DOHH2 (cell line): ENCODE results near the gene EPHA2.

ENCODE experiments used
- H3F3A ChIP-seq: fragments of 200-600 bp; sonication (generic), shearing (Covaris generic); 2 replicates; pipeline ENCODE4 v1.6.0; 2016; ENCODE audit warnings: antibody characterized with exemption, mild to moderate bottlenecking; ENCODE audit not compliant: control insufficient read depth, insufficient read depth
- H3K27ac ChIP-seq: fragments of 200-600 bp; sonication (generic); 2 replicates; pipeline ENCODE4 v1.5.1; 2014; ENCODE audit warnings: low read depth, mild to moderate bottlenecking, low read length, moderate library complexity
- H3K27me3 ChIP-seq: fragments of 200-600 bp; sonication (generic); 2 replicates; pipeline ENCODE4 v1.6.1; 2014; ENCODE audit warnings: mild to moderate bottlenecking, low read length, mixed read lengths; ENCODE audit not compliant: control insufficient read depth
- H3K36me3 ChIP-seq: fragments of 200-600 bp; sonication (generic); 2 replicates; pipeline ENCODE4 v1.6.1; 2014; ENCODE audit warnings: mild to moderate bottlenecking, low read length, moderate library complexity, mixed read lengths; ENCODE audit not compliant: control insufficient read depth
- H3K4me1 ChIP-seq: fragments of 200-600 bp; sonication (generic); 2 replicates; pipeline ENCODE4 v1.6.1; 2014; ENCODE audit warnings: mild to moderate bottlenecking, low read length, mixed read lengths; ENCODE audit not compliant: control insufficient read depth
- H3K4me2 ChIP-seq: fragments of 200-600 bp; sonication (generic); 2 replicates; pipeline ENCODE4 v1.6.0; 2014; ENCODE audit warnings: mild to moderate bottlenecking, low read length, moderate library complexity
- H3K4me3 ChIP-seq: fragments of 200-600 bp; sonication (generic); 2 replicates; pipeline ENCODE4 v1.5.1; 2014; ENCODE audit warnings: mild to moderate bottlenecking, low read length, mixed read lengths
- H3K79me2 ChIP-seq: fragments of 200-600 bp; sonication (generic); 2 replicates; pipeline ENCODE4 v1.6.1; 2014; ENCODE audit warnings: mild to moderate bottlenecking, low read length, mixed read lengths; ENCODE audit not compliant: control insufficient read depth
- H3K9me2 ChIP-seq: fragments of 200-600 bp; sonication (generic); replicated peaks from 2 replicates; pipeline ENCODE4 v1.6.1; 2014; ENCODE audit warnings: mild to moderate bottlenecking, low read length, mixed read lengths; ENCODE audit not compliant: control insufficient read depth
- H3K9me3 ChIP-seq: fragments of 200-600 bp; sonication (generic); 2 replicates; pipeline ENCODE4 v1.6.1; 2014; ENCODE audit warnings: antibody characterized with exemption, low read length, mixed read lengths; ENCODE audit not compliant: control insufficient read depth, insufficient read depth
- H4K20me1 ChIP-seq: fragments of 200-600 bp; sonication (generic); 2 replicates; pipeline ENCODE4 v1.6.0; 2014; ENCODE audit warnings: low read depth, mild to moderate bottlenecking, antibody characterized with exemption, low read length, moderate library complexity; ENCODE audit not compliant: control insufficient read depth, insufficient read depth
- EZH2phosphoT487 ChIP-seq: fragments of 200-600 bp; sonication (generic); IDR thresholded peaks from 2 replicates; pipeline ENCODE4 v1.6.1; 2017; ENCODE audit warnings: borderline replicate concordance, mild to moderate bottlenecking, antibody characterized with exemption, low read length, moderate library complexity, mixed read lengths
- TF ChIP-seq, protein P1 (sequence below): fragments of 200-600 bp; sonication (generic); IDR thresholded peaks from one replicate; pipeline ENCODE4 v1.5.1; 2014; ENCODE audit warnings: antibody characterized with exemption, mild to moderate bottlenecking, low read depth, low read length; ENCODE audit not compliant: poor library complexity, severe bottlenecking

The EPHA2 gene

DNA sequence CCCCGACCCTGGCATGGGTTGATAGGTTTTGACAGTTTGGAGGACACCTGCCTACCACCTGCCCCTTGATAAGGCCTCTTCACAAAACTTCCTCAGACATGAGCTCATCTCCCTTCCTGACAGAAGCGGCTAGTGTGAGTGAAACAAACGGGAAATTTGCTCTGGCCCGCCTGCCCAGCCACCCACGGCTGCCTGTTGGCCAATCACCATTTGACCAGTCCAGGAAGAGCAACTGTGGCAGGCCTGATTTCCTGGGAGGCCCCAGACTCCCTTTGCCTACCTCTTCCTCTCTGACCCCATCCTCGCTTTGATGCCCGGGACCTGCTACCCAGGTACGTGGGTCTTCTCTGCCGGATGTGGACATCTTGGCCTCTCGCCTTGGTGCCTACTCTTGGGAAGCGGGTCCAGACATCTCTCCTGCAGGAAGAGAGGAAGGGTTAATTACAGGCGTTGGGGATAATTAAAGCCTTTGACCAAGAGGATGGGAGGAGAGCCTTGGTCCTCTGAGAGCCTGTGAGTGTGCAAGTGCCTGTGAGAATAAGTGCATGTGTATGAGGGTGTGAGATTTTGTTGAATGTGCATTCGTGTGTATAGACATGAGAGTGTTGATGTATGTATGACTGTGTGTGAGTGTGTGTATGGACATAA is 1.1 kb upstream of the EPHA2 start:
- Histone ChIP-seq H3K79me2 (no peaks in the 10 kb centered on the region), H3K4me3 (no peak overlapping the region), H3K36me3 (no peaks in the 10 kb centered on the region), H3K27me3 (peaks cover 39% of the 10 kb centered on the region), H3K9me3 (no peaks in the 10 kb centered on the region), H4K20me1 (no peaks in the 10 kb centered on the region), H3K9me2 (no peaks in the 10 kb centered on the region), H3K4me2 (no peak overlapping the region), H3K27ac (no peak overlapping the region), H3F3A (0 out of 2 replicates have a peak, but pooled peaks cover 3% of the 10 kb centered on the region), H3K4me1 (peaks cover 4% of the 10 kb centered on the region)
- TF ChIP-seq, protein P1, sequence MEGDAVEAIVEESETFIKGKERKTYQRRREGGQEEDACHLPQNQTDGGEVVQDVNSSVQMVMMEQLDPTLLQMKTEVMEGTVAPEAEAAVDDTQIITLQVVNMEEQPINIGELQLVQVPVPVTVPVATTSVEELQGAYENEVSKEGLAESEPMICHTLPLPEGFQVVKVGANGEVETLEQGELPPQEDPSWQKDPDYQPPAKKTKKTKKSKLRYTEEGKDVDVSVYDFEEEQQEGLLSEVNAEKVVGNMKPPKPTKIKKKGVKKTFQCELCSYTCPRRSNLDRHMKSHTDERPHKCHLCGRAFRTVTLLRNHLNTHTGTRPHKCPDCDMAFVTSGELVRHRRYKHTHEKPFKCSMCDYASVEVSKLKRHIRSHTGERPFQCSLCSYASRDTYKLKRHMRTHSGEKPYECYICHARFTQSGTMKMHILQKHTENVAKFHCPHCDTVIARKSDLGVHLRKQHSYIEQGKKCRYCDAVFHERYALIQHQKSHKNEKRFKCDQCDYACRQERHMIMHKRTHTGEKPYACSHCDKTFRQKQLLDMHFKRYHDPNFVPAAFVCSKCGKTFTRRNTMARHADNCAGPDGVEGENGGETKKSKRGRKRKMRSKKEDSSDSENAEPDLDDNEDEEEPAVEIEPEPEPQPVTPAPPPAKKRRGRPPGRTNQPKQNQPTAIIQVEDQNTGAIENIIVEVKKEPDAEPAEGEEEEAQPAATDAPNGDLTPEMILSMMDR: no peak
- no peak for TF ChIP-seq EZH2phosphoT487

DNA sequence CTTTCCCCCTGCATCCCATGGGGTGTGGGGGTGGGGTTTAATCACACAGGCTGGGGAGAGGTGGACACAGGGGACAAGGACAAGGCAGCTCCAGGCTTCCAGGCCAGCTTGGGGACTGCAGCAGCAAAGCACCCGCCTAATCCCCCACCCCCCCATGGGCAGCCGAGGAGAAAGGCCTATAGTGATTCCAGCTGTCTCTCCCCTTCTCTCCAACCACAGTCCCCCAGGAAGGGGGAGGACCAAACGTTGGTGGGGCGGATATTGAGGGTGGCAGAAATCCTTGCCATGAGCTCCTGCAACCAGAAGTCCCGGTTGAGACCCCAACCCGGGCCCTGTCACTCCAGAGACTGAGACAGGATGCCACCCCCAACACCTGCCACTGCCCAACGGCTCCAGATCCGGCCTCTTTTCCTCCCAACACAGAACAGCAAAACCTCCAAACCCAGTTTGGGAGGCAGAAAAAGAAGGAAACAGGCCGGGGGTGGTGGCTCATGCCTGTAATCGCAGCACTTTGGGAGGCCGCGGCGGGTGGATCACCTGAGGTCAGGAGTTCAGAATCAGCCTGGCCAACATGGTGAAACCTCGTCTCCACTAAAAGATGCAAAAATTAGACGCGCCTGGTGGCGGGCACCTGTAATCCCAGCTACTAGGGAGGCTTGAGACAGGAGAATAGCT is 1.7 kb downstream of the EPHA2 start:
- H3K36me3 ChIP-seq: no peaks in the 10 kb centered on the region
- no peaks in the 10 kb centered on the region for H4K20me1 ChIP-seq
- TF ChIP-seq, protein P1: no peak
- TF ChIP-seq EZH2phosphoT487: no peak
- H3K9me3 ChIP-seq: no peaks in the 10 kb centered on the region
- H3F3A ChIP-seq: 0 out of 2 replicates have a peak, but pooled peaks cover 3% of the 10 kb centered on the region
- no peak overlapping the region for H3K27ac ChIP-seq
- H3K9me2 ChIP-seq: no peaks in the 10 kb centered on the region
- H3K27me3 ChIP-seq: peaks cover 36% of the 10 kb centered on the region
- no peak overlapping the region for H3K4me2 ChIP-seq
- H3K79me2 ChIP-seq: no peaks in the 10 kb centered on the region
- no peak overlapping the region for H3K4me3 ChIP-seq
- H3K4me1 ChIP-seq: peaks cover 4% of the 10 kb centered on the region

DNA sequence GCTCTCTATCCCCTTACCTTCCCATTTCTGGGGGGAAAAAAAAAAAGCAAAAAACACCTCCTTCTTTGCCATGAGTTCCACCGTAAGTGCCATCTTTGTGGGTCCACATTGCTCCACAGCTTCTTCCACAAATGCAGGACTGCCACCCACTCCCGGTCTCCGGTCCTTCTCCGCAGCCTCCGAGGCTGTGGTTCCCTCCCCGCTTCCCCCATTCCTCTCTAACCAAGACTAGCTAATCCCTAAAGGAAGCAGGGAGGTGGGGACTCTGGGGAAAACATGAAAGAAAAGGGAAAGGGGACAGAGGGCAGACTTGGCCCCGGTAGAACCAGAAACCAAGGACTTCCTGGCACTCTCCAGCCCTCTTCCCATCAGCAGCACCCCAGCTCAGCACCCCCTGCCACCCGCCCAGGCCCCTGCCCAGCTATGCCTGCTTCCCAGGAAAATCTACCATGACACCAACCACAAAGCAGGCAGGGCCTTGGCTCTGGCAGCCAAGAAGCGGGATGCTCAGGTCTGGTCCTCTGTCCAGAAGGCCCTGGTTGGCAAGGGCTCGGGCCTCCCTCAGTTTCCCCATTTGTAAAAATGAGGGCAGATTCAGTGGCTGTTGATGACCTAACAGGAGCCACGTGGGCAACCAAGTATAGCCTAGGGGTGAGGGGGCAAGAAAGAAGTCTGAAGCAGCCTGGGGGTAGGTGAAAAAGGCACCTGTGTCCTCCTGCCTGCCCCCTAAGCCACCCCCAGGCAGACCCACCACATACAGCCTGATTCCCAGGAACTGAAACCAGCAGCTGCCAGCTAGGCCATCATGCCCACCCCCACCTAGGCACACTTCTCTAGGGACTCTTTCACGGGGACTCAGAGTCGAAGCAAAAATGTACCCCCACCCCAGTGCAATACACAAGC is 2.5 kb downstream of the EPHA2 start:
- Histone ChIP-seq H3K9me3 (no peaks in the 10 kb centered on the region), H4K20me1 (no peaks in the 10 kb centered on the region), H3F3A (0 out of 2 replicates have a peak, but pooled peaks cover 3% of the 10 kb centered on the region), H3K4me2 (no peak overlapping the region), H3K36me3 (no peaks in the 10 kb centered on the region), H3K4me1 (peaks cover 4% of the 10 kb centered on the region), H3K79me2 (no peaks in the 10 kb centered on the region), H3K27me3 (peaks cover 36% of the 10 kb centered on the region), H3K9me2 (no peaks in the 10 kb centered on the region), H3K27ac (no peak overlapping the region), H3K4me3 (no peak overlapping the region)
- no peak for TF ChIP-seq EZH2phosphoT487
- TF ChIP-seq, protein P1: no peak
